BJ (cell line): Measurements from ENCODE around the gene IFRD2. TPM values are rescaled to one million over a fixed set of nuclear protein-coding genes. Genes with fewer than 3 reads are reported as not detected.

Source experiments
- CTCF ChIA-PET: fragments of 350-600 bp; formaldehyde crosslinking; extraction: SDS; loops from one replicate; lab custom pipeline; 2021; ENCODE audit warnings: antibody characterized with exemption, inconsistent platforms; lab: Yijun Ruan, JAX
- POLR2A ChIA-PET: fragments of 300-600 bp; sonication (Branson Sonifier 250); formaldehyde crosslinking; extraction: SDS; loops from one replicate; lab custom pipeline; 2021; ENCODE audit warnings: antibody characterized with exemption; lab: Charles Lee
- DNase-seq: peaks from one replicate; pipeline ENCODE4 v3.0.0-alpha.2; 2011; ENCODE audit warnings: low read depth
- H3K27me3 ChIP-seq: 2 replicates; pipeline ENCODE4 v1.6.0; 2011; ENCODE audit warnings: low read length; ENCODE audit not compliant: control insufficient read depth, insufficient read depth
- H3K36me3 ChIP-seq: 2 replicates; pipeline ENCODE4 v1.5.1; 2011; ENCODE audit warnings: low read length; ENCODE audit not compliant: control insufficient read depth, insufficient read depth
- H3K4me3 ChIP-seq: 2 replicates; pipeline ENCODE4 v1.5.1; 2011; ENCODE audit warnings: low read depth, mild to moderate bottlenecking, control low read depth, low read length
- CTCF ChIP-seq: IDR thresholded peaks from 2 replicates; pipeline ENCODE4 v1.5.1; 2011; ENCODE audit warnings: low read depth, mild to moderate bottlenecking, control low read depth, inconsistent platforms, low read length, moderate library complexity; ENCODE audit not compliant: insufficient read depth
- polyA plus RNA-seq: library from polyadenylated mRNA; depleted of rRNA; stranded (reverse); fragments of >200 nt; gene quantifications from 2 replicates; pipeline ENCODE4 v1.2.3, GENCODE V29; 2011

The IFRD2 gene
- polyA plus RNA-seq, 1 experiment = 56.7 TPM

DNA sequence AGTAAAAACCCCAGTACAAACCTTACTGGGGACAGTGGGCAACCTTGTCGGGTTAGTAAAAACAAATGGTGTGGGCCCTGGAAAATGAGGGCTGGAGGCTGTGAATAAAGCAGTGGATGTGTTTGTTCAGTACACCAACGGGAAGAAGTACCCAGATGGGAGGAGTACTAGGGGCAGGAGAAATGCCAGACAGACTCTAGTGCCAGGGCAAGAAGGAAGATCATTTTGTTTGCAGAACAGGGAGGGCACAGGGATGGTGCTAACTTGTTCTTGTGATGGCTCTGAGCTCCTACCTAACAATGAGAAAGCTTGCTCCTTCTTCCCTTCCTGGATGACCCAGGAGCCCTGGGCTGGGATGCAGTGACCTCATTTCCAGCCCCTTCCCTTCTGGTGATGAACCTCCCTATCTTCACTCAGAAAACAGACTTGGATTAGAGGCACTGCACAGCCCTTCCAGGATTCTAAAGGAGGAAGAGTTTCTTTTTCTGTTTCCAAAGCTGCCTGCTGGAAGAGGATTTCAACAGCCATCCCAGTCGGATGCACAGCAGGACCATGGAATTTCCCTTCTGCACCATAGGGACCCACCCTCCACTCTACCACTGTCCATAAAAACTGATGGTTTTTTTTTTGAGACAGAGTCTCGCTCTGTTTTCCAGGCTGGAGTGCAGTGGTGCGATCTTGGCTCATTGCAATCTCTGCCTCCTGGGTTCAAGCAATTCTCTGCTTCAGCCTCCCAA is 42.3 kb upstream of the IFRD2 start:
- Histone ChIP-seq H3K27me3 (no peaks in the 10 kb centered on the region), H3K36me3 (peaks cover 23% of the 10 kb centered on the region), H3K4me3 (no peak overlapping the region)
- no peak for TF ChIP-seq CTCF
- ChIA-PET POLR2A (no interaction called here), CTCF (interaction anchor here (1.5 to 7.2 kb wide), 3 partner anchors 10 to 88 kb away, joined by 5 to 32 read pairs (median 6); no protein-coding TSS in a partner anchor)
- no peak for DNase-seq

GRCh38 chr3:50333744-50334328 is 41.6 kb upstream of the IFRD2 start:
- no peak for DNase-seq
- ChIA-PET POLR2A (interaction anchor here (0.7 kb wide), 1 partner anchor 19 kb away, joined by 5 read pairs; no protein-coding TSS in a partner anchor), CTCF (interaction anchor here (0.6 to 7.2 kb wide), 3 partner anchors 9 to 228 kb away, joined by 3 to 32 read pairs (median 3); no protein-coding TSS in a partner anchor)
- TF ChIP-seq CTCF = no peak
- H3K4me3 ChIP-seq = no peak overlapping the region
- H3K27me3 ChIP-seq = no peaks in the 10 kb centered on the region
- H3K36me3 ChIP-seq = peaks cover 25% of the 10 kb centered on the region

- ChIA-PET CTCF (interaction anchor here (0.5 kb wide), 1 partner anchor 650 kb away, joined by 3 read pairs; no protein-coding TSS in a partner anchor), POLR2A (no interaction called here)
- Histone ChIP-seq H3K36me3 (peaks cover 25% of the 10 kb centered on the region), H3K27me3 (no peaks in the 10 kb centered on the region), H3K4me3 (no peak overlapping the region)
- no peak for TF ChIP-seq CTCF
- DNase-seq = no peak
Observed at GRCh38 chr3:50331364-50331907, 39.2 kb upstream of the IFRD2 start.

DNA sequence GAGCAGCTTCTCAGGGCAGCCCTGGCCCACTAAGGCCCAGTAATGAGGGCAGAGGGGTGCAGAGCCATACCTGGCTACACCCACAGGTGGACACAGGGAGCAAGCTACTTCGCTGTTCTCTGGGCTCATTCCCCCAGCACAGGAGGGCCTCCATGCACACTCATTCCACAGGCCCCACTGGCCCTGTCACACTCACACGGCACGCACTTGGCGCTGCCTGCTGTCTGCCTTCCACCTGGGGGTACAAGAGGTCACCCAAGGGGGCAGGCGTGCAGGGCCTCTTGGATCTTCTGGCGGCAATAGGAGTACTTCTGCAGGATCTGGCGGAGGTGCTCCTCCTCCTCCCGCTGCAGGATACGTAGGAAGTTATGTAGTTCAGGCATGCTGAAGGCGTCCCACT is 38.1 kb upstream of the IFRD2 start:
- Histone ChIP-seq H3K36me3 (peaks cover 27% of the 10 kb centered on the region), H3K27me3 (no peaks in the 10 kb centered on the region), H3K4me3 (no peak overlapping the region)
- ChIA-PET CTCF (no interaction called here), POLR2A (no interaction called here)
- no peak for TF ChIP-seq CTCF
- no peak for DNase-seq
